Activated CD8-positive, alpha-beta memory T cell treated with anti-CD3 and anti-CD28 coated beads, Interleukin-2, amount 50 U/mL, for 1 hour (primary cell): Measurements from ENCODE around the gene MIXL1.
"Not testable (repeated sequence)": the region's sequence is repeated elsewhere in the genome, so short reads cannot be mapped to it uniquely, and the experiment has no call there.

Experiments
- DNase-seq: peaks from one replicate; pipeline ENCODE4 v3.0.0-alpha.2; 2020; ENCODE audit errors: extremely low read depth

MIXL1 gene

DNA sequence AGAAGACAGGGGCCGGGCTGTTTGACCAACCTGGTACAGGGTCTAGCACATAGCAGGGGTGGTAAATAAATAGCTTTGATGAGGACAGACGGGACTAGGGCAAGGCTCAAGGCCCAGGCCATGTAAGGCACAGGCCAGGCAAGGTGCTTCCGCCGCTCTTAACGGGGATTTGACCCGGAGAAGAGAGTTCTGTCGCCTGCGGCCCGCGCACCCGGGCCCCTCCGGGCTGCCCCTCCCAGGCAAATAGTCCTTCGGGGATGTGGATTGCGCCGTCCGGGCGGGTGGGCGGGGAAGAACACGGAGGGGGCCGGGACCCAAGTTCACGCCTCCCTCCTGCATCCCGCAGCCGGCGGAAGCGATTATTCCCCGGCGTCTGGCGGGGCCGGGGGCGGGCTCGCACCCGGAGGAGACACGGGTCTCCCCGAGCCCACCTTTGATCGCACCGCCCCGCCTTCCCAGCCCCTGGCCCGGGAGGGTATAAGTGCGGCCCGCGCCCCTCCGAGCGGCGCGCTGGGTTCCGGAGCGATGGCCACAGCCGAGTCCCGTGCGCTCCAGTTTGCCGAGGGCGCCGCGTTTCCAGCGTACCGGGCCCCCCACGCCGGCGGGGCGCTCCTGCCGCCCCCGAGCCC lies at the start of gene MIXL1:
TSS of gene MIXL1 (plus strand) at position 508 of the 629 bp plus-strand sequence. CDS start at position 526, 18 bp downstream.
- no peak for DNase-seq

GRCh38 chr1:226176870-226177269 lies 46.6 kb upstream of the MIXL1 start:
- no peak for DNase-seq

- no peak for DNase-seq
Observed at GRCh38 chr1:226181996-226182714, 41.3 kb upstream of the MIXL1 start.

DNA sequence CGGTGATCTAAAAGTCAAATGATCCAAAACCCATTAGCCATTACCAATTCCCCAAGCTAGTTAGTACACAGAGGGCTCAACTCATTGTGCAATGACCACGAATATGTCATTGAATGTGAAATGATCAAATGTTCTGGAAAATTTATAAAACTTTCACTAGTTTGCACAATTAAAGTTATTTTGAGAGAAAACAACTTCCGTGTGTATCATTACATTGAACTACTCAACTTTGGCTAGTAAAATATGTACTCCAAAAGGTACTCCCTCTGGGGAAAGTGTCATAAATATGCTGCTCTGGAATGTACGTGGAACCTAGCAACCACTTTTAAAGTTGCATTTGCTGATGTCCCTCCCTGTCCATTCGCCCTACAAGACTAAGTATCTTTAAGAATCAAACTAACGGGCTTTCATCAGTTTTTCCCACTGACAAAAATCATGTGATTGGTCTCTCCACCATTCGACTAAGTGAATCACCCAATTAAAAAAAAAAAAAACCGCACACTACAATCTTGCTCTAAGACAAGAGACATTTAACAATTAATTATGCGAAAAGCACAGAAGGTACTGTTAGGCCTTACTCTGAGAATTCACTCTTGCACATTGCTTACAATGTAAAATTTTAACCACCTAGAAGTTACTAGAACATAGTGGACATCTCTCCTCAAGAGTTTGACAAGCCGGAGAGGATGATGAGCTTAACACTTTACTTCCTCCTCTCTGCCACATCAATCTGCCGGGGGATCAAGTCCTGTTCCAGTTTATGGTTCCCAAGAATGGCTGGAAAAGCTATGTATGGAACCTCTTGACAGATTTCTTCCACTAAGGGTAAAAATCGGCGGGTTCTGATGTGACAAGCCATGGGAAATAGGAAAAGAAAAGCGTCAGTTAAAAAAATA lies 38.1 kb upstream of the MIXL1 start:
- no peak for DNase-seq

DNA sequence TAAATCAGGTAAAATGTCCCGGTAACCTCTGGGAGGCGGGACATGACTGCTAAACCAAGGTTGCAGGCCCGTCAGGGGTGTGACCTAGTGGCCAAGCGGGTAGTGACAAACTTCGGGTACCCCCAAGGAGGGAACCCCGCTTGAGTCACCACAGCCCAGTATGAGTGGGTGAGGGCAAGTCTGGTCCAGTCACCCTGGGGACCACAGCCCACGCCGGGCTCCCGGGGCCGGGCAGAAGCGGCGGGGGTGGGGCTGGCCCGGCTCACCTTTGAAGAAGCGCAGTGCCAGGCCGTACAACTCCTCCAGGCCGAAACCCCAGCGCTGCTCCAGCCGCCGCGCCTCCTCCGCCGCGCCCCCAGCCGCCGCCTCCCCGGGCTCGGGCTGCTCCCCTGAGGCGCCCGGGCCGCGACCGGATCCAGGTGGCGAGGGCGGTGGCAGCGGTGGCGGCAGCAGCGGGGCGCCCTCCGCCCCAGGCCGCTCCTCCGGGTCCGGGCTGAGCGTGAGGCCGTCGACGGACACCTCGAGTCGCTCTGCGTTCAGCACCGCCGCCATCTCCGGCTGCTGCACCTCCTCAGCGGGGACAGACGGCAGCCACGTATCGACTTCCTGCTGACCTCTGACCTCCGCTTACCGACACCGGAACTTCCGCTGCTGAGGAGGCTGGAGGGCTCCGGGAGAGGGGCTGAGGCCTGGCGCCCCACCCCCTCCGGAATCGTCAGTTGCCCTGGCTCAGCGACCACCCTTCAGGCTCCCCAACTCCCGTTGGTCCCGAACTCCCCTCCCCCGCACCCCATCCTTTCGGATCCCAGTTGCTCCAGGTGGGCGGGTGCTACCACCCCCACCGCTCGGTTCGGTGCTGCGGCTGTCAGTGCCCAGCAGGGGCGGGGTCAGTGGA lies 37.1 kb upstream of the MIXL1 start, which contains the start of gene ACBD3:
TSS of gene ACBD3 (minus strand) at position 618 of the 895 bp plus-strand sequence. CDS start at position 552, 66 bp downstream.
- DNase-seq = peak; percentile 65

DNA sequence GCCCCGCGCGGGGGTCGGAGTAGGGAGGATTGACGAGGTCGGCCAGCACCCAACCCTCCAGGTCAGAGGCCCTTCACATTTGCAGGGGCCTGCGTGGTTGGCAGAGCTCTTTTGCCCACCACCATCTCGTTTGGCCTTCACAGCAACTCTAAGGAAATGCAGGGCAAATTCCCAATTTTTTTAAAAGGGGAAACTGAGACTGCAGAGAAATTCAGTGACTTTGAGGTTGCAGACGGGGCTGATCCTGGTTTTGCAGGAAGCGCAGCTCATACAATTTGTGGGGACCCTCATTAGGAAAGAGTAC lies 36.5 kb upstream of the MIXL1 start:
- DNase-seq = no peak

- no peak for DNase-seq
Observed at GRCh38 chr1:226187380-226187779, 36.1 kb upstream of the MIXL1 start.

DNA sequence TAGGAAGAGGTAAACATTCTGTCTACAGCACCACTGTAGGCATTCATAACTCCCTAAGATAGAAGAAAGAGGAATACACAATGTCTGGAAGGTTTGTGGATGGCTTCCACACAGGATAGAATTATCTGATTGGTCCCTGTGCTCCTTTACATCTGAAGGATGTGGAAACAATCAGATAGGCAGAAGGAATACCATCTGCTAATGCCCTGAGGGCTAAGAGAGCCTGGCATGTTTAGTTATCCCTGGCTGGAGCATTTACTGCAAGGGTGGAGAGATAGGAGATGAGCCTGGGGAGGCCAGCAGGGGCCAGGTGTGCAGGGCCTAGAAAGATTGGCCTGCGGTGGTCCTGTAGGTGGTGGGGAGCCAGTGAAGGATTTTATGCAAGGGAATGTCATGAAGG lies 28.3 kb upstream of the MIXL1 start:
- DNase-seq = no peak

GRCh38 chr1:226199971-226200370 lies 23.5 kb upstream of the MIXL1 start:
- DNase-seq = no peak

GRCh38 chr1:226201029-226201593 lies 22.4 kb upstream of the MIXL1 start:
- DNase-seq = no peak

- DNase-seq = no peak
Observed at GRCh38 chr1:226202246-226202645, 21.2 kb upstream of the MIXL1 start.

DNA sequence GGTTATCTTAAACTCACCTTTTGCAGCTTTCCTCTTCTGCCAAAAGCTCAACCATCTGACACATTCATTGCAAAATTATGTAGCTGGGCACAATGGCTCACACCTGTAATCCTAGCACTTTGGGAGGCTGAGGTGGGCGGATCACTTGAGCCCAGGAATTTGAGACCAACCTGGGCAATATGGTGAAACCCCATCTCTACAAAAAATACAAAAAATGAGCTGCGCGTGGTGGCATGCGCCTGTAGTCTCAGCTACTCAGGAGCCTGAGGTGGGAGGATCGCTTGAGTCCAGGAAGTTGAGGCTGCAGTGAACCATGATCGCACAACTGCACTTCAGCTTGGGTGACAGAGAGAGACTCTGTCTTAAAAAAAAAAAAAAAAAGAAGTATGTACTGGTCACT lies 20.8 kb upstream of the MIXL1 start:
- DNase-seq = not testable (repeated sequence)

DNA sequence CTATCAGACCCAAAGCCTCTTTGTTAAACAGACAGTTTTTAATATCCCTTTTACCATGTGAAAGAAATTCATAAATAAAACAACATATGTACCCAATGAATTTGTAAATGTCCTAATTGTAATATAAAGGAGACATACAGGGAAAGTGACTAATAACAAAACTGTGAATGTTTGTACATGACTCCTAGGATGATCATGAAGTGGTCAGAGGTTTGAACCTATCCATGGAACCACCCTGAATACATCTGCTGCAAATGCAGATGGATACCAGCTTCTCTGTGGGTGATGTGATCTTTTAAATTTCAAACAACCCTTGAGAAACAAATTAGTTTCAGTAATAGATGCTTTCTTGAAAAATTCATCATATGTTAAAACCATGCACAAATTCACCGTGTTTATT lies 20.2 kb upstream of the MIXL1 start:
- no peak for DNase-seq

DNA sequence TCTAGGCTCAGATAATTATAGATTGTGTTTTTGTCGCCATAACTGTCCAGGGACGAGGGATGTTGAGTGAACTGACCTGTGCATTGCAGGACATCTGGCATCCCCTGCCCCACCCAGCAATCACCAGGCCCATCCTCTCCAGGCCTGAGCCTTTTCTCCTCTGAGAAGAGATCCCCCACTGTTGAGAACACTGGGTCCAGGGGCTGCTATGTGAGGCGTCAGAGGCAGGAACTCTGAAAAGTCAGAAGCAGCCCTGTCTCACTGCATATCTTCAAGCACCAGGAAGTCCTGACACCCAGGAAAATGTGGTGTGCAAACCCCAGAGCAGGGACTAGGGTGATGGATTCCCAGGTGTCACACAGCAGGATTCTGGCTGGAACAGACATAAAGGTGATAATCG lies 19.8 kb upstream of the MIXL1 start:
- DNase-seq = no peak

- no peak for DNase-seq
Observed at GRCh38 chr1:226204198-226204597, 19.3 kb upstream of the MIXL1 start.

DNA sequence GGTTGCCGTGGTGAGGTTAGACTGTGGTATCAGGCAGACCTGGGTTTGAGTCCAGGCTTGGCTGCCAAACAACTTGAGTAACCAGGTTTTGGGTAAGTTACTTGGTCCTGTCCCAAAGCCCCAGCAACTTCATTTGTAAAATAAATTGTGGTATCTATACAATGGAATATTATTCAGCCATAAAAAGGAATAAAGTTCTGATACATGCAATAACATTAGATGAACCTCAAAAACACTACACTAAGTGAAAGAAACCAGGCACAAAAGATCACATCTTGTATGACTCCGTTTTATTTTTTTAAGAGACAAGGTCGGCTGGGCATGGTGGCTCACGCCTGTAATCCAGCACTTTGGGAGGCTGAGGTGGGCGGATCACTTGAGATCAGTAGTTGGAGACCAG lies 16.4 kb upstream of the MIXL1 start:
- DNase-seq = no peak

DNA sequence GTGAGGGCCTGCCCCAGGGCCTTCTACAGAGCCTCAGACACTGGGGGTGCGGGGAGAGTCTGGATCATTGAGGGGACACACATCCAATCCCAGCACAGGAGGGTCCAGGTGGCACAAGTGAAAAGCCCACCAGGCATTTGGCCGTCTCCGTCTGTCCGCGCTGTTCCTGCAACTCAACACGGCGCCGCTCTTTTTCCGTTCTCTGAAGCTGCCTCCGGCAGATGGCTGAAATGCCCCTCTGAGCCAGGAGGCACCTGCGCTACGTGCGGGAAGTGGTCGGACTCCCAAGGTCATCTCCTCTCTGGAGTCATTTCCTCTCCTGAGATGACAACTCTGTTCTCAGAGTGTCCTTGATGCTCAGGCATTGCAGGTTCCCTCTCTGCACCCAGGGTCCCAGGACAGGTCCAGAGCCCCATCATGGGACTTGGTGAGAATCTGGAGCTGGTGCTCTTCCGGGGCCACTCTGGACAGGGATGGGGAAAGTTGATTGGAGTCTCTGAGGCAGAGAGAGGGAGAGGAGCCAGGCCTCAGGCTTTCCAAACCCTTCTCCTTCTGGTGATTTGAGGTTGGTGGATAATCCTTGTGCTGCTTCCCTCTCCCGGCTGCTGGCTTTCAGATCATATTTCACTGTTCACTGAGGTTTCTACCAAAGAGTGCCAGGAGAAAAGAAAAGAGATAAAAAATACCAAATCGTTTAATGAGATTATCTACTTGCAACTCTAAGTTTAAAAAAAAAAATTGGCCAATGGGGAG lies 14.0 kb upstream of the MIXL1 start:
- no peak for DNase-seq

DNA sequence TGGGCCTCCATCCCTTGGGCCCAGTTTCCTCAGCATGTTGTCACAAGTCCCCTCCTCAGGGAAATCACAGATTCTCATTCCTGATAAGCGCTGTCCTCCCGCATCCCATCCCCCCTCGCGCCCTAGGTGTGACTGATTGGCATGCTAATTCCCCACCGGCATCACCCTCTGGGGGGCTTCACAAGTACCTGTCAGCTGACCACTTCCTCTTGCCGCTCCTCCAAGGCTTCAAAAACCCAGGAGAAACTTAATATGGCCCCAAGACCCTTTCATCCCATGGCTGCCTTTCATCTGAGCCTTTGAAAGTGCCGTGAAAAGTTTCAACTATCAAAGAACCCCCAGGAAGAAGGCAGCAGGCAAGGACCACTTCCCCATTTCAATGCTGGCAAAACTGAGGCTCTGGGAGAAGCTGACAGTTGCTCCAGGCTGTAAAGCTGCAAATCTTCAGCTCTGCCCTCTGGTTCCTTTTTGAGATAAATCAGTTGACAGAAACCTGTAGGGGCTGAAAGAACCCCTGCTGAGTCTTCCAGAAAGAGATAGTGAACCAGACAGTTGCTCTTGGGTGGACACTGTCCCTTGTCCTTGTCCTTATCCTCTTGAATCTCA lies 12.8 kb upstream of the MIXL1 start:
- no peak for DNase-seq

GRCh38 chr1:226211181-226211821 lies 12.2 kb upstream of the MIXL1 start:
- DNase-seq = no peak

DNA sequence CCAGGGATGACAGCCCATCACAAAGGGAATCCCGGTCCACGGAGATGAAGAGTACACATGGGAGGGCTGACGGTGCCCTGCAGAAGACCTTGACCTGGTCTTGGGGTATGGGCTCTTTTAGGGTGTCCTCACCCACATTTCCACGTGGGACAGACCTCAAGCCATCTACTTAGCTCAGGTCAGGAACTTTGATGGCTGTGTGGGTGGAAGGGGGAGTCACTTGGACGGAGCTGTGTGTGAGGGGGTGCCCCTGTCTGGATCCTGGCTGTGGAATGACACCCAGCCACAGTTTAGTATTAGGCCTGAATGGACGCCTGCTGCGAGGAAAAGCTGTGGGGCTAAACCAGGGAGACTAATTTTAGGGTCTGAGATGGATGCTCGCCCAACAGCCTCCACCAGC lies 10.9 kb upstream of the MIXL1 start:
- no peak for DNase-seq
